ENCODE data around the gene TEX14. TPM values are rescaled to one million over a fixed set of nuclear protein-coding genes. Genes with fewer than 3 reads are reported as not detected.
"Not testable (repeated sequence)": the region's sequence is repeated elsewhere in the genome, so short reads cannot be mapped to it uniquely, and the experiment has no call there.

The TEX14 gene
- polyA plus RNA-seq, 3 donors, result 0.25 TPM; not detected in 2

DNA sequence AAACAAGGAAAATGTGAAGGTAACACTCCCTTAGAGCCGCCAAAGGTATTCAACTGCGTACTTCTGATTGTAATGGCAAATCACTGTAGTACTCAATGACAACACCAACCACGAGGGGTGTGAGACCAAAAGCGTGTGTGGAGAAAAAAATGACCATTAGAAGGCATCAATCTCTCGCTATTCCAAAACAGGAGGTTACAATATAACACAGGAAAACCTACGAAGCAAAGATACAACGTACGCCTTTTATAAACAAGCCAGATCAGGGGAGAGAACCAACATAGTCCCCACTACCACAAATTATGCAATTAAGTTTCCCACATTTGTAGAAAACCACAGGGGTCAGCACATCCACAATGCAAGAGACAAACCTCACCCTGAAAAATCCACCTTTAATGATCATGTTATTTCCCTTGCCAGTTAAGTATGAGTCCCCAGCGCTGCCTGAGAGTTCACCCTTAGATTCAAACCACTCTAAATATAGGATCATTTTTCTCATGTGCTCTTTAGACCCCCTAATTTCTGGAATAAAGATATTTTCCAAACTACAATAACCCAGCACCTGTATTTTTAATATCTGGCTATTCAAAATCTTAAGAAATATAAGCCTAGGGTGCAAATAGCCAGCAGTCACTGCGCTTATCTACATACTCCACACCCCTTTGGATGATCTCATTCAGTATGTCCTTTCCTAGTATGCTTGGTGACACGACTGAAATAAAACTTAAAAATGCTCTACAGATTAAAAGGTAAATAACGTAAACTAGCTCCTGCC is 12.4 kb downstream of the TEX14 start:
- Histone ChIP-seq H3K4me1 (ENCODE audit: control insufficient read depth in 1 of 2, insufficient read depth in 2 of 2, low read length in 2 of 2) (no peaks in the 10 kb centered on the region), H4K20me1 (ENCODE audit: insufficient read depth, low read length) (no peaks in the 10 kb centered on the region), H3K27me3 (ENCODE audit: control insufficient read depth in 2 of 2, insufficient read depth in 2 of 2, low read length in 2 of 2) (no peaks in the 10 kb centered on the region), H3K4me3 (replicated peaks in 1 of 3; ENCODE audit: low read depth in 2 of 3, low read length in 3 of 3) (no peak overlapping the region), H3K27ac (ENCODE audit: low read depth in 1 of 2, low read length in 2 of 2) (no peak overlapping the region), H3K79me2 (ENCODE audit: insufficient read depth, low read length) (no peaks in the 10 kb centered on the region), H2AFZ (ENCODE audit: insufficient read depth, low read depth, low read length, poor library complexity, severe bottlenecking) (peak overlapping the region; percentile 51), H3K9me3 (replicated peaks in 1 of 2; ENCODE audit: control insufficient read depth in 1 of 2, insufficient read depth in 1 of 2, low read length in 2 of 2) (no peaks in the 10 kb centered on the region), H3K36me3 (replicated peaks in 1 of 2; ENCODE audit: control insufficient read depth in 1 of 2, insufficient read depth in 2 of 2, low read length in 2 of 2) (no peaks in the 10 kb centered on the region), H3K4me2 (replicated peaks; ENCODE audit: extremely low read depth, low read length, poor library complexity, severe bottlenecking) (no peak overlapping the region), H3K9ac (ENCODE audit: insufficient read depth, low read length, poor library complexity, severe bottlenecking) (no peak overlapping the region)
- intact Hi-C loops (cut with micrococcal nuclease), result no loop called here
- H3K27me3 Mint-ChIP-seq (ENCODE audit: low read depth in 3 of 3), result peaks cover 3 to 7% (median 6%) of the 10 kb centered on the region in 3 donors
- 42% methylated on average over 5 of the region's 12 CpGs for WGBS (ENCODE audit: insufficient coverage)
- no peak overlapping the region for H3K4me3 Mint-ChIP-seq
- TF ChIP-seq CTCF (IDR thresholded peaks at IDR 0.05), result no peak
- H3K36me3 Mint-ChIP-seq, result no peaks in the 10 kb centered on the region
- H3K9me3 Mint-ChIP-seq, result peaks cover 0 to 5% (median 0%) of the 10 kb centered on the region in 7 donors
- no peak for DNase-seq
- no peak overlapping the region for H3K27ac Mint-ChIP-seq
- peaks cover 7% of the 10 kb centered on the region for H3K4me1 Mint-ChIP-seq

DNA sequence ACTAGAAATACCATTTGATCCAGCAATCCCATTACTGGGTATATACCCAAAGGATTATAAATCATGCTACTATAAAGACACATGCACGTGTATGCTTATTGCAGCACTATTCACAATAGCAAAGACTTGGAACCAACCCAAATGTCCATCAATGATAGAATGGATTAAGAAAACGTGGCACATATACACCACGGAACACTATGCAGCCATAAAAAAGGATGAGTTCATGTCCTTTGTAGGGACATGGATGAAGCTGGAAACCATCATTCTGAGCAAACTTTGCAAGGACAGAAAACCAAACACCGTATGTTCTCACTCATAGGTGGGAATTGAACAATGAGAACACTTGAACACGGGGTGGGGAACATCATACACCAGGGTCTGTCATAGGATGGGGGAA is 13.6 kb downstream of the TEX14 start:
- H3K9ac ChIP-seq (ENCODE audit: insufficient read depth, low read length, poor library complexity, severe bottlenecking); H3K4me3 ChIP-seq (replicated peaks in 1 of 3; ENCODE audit: low read depth in 2 of 3, low read length in 3 of 3); H3K4me1 ChIP-seq (ENCODE audit: control insufficient read depth in 1 of 2, insufficient read depth in 2 of 2, low read length in 2 of 2); H3K36me3 Mint-ChIP-seq; H3K36me3 ChIP-seq (replicated peaks in 1 of 2; ENCODE audit: control insufficient read depth in 1 of 2, insufficient read depth in 2 of 2, low read length in 2 of 2); H3K27me3 ChIP-seq (ENCODE audit: control insufficient read depth in 2 of 2, insufficient read depth in 2 of 2, low read length in 2 of 2); H4K20me1 ChIP-seq (ENCODE audit: insufficient read depth, low read length); H3K9me3 ChIP-seq (replicated peaks in 1 of 2; ENCODE audit: control insufficient read depth in 1 of 2, insufficient read depth in 1 of 2, low read length in 2 of 2); H3K9me3 Mint-ChIP-seq; H3K4me1 Mint-ChIP-seq; H3K27ac ChIP-seq (ENCODE audit: low read depth in 1 of 2, low read length in 2 of 2); H3K27ac Mint-ChIP-seq; H3K4me2 ChIP-seq (replicated peaks; ENCODE audit: extremely low read depth, low read length, poor library complexity, severe bottlenecking); DNase-seq; H3K27me3 Mint-ChIP-seq (ENCODE audit: low read depth in 3 of 3); H3K79me2 ChIP-seq (ENCODE audit: insufficient read depth, low read length); H3K4me3 Mint-ChIP-seq; intact Hi-C loops (cut with micrococcal nuclease); H2AFZ ChIP-seq (ENCODE audit: insufficient read depth, low read depth, low read length, poor library complexity, severe bottlenecking): not testable (repeated sequence)
- WGBS (ENCODE audit: insufficient coverage), result 100% methylated on average over 1 of the region's 5 CpGs
